Measurements from ENCODE around the gene ZBTB9.

The ZBTB9 gene

DNA sequence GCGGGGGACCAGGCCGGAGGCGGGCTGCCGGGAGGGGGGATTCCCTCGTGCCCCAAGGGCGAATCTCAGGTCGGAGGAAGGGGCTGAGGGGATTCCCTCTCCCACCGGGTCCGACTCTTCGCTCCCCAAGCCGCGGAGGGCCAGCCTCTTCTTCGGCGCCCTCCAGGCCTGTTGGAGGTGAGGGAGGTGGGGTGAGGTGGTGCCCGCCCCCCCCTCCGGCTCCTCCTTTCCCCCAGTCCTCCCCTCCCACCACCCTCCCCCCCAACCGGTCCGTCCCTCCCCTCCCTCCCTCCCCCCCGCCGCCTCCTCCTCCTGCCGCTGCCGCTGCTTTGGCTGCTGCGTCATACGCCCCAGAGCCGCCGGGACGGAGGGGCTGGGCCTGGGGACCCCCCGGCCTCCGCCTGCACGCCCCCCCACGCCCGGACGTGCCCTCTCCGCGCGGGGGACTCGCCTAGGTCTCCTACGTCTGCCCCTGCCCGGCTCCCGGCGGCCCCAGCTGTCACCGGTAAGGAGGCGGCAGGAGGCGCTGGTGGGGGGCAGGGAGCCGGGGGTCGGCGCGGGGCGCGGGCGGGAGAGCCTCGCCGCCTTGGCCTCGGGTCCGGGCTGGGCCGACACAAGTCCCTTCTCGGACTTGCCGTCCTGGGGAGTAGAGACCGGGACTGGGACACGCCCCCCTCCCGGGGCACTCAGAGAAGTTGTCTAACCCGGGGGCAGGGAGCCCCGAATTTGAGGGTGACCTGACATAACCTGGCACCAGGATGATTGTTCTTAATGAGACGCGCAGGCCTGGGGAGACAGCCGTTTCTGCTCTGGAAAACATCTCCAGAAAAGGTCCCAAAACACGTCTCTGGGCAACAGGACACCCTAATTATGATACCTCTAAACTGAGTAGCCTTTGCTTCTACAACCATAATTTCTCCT is 43.4 kb upstream of the ZBTB9 start, which contains the start of gene PHF1:
Gene PHF1 (plus strand): TSS at position 304 of the 921 bp plus-strand sequence. CDS start 1,250 bp downstream, outside the sequence.
- TF ChIP-seq, protein P1, sequence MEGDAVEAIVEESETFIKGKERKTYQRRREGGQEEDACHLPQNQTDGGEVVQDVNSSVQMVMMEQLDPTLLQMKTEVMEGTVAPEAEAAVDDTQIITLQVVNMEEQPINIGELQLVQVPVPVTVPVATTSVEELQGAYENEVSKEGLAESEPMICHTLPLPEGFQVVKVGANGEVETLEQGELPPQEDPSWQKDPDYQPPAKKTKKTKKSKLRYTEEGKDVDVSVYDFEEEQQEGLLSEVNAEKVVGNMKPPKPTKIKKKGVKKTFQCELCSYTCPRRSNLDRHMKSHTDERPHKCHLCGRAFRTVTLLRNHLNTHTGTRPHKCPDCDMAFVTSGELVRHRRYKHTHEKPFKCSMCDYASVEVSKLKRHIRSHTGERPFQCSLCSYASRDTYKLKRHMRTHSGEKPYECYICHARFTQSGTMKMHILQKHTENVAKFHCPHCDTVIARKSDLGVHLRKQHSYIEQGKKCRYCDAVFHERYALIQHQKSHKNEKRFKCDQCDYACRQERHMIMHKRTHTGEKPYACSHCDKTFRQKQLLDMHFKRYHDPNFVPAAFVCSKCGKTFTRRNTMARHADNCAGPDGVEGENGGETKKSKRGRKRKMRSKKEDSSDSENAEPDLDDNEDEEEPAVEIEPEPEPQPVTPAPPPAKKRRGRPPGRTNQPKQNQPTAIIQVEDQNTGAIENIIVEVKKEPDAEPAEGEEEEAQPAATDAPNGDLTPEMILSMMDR (conservative IDR thresholded peaks at IDR 0.05; ENCODE audit: low read depth, low read length): no peak
- no peak for DNase-seq (ENCODE audit: low read depth)

DNA sequence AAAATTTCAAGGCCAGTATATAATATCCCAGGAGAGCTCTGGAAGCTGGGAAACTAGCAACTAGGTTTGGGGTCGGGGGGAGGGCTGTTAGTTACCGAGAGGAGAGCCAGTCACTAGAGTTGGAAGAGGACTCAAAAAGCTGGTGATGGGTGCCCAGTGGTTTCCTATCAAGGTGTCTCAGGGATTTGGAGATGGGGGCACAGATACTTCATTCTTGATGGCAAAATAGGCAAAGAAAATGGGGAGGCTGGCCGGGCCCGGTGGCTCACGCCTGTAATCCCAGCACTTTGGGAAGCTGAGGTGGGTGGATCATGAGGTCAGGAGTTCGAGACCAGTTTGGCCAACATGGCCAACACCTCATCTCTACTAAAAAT is 42.8 kb upstream of the ZBTB9 start:
- no peak for DNase-seq (ENCODE audit: low read depth)
- peak overlapping the region; percentile 74 for H3K4me3 ChIP-seq (ENCODE audit: low read length)
- TF ChIP-seq, protein P1 (conservative IDR thresholded peaks at IDR 0.05; ENCODE audit: low read depth, low read length): no peak

More for the DNA sequence above, 43.4 kb upstream of the ZBTB9 start, which contains the start of gene PHF1:
- peak within 1 kb of the TSS; percentile 74 for H3K4me3 ChIP-seq (ENCODE audit: low read length)

DNA sequence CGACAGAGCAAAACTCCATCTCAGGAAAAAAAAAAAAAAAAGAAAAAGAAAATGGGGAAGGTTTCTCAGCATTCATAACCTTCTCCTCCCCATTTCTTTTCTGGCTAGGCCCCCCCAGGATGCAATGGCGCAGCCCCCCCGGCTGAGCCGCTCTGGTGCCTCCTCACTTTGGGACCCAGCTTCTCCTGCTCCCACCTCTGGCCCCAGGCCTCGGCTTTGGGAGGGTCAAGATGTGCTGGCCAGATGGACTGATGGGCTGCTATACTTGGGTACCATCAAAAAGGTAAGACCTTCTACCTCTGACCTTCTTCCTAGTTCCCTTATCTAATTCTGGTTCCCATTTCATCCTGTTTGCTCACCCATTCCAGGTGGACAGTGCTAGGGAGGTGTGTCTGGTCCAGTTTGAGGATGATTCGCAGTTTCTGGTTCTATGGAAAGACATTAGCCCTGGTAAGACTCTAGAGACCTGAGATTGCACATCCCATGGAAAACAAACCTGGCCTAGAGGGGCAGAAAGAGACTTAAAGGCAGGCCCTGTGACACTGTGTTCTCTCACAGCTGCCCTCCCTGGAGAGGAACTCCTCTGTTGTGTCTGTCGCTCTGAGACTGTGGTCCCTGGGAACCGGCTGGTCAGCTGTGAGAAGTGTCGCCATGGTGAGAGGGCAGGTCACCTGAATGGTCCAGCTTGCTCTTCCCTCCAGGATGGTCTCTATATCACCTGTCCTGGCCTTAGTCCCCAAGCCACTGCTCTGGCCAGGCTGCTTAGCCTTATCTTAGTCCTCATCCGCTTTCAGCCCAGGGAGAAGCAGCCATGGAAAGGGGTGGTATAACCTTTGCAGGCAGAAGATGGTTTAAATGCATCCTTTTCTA is 42.0 kb upstream of the ZBTB9 start:
- DNase-seq (ENCODE audit: low read depth): no peak
- TF ChIP-seq, protein P1 (conservative IDR thresholded peaks at IDR 0.05; ENCODE audit: low read depth, low read length): no peak
- no peak overlapping the region for H3K4me3 ChIP-seq (ENCODE audit: low read length)

DNA sequence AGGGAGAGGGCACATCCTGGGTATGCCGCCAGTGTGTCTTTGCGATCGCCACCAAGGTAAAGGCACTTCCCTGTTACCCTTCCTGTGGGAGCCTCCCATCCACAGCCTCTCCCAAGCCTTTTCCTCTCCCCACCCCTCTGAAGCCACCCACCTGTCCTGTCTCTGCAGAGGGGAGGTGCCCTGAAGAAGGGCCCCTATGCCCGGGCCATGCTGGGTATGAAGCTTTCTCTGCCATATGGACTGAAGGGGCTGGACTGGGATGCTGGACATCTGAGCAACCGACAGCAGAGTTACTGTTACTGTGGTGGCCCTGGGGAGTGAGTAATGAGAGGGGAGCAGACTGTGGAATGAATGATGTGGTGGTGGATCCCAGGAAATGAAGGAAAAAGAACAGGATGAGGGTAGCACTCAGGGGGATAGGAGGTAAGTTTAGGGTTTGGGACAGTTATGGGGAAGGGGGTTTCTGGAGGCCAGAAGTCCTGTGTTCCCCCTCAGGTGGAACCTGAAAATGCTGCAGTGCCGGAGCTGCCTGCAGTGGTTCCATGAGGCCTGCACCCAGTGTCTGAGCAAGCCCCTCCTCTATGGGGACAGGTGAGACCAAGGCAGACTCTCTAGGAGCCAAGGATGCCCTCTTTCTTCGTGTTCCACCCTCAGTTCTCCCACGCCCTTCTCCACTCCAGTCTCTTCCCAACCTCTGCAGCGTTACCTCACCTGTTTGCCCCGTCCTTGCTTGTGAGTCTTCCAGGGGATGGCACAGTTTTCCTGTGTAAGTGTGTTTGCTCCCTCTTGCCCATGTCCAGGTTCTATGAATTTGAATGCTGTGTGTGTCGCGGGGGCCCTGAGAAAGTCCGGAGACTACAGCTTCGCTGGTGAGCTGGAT is 40.9 kb upstream of the ZBTB9 start:
- no peak for DNase-seq (ENCODE audit: low read depth)
- TF ChIP-seq, protein P1 (conservative IDR thresholded peaks at IDR 0.05; ENCODE audit: low read depth, low read length): no peak
- no peak overlapping the region for H3K4me3 ChIP-seq (ENCODE audit: low read length)

DNA sequence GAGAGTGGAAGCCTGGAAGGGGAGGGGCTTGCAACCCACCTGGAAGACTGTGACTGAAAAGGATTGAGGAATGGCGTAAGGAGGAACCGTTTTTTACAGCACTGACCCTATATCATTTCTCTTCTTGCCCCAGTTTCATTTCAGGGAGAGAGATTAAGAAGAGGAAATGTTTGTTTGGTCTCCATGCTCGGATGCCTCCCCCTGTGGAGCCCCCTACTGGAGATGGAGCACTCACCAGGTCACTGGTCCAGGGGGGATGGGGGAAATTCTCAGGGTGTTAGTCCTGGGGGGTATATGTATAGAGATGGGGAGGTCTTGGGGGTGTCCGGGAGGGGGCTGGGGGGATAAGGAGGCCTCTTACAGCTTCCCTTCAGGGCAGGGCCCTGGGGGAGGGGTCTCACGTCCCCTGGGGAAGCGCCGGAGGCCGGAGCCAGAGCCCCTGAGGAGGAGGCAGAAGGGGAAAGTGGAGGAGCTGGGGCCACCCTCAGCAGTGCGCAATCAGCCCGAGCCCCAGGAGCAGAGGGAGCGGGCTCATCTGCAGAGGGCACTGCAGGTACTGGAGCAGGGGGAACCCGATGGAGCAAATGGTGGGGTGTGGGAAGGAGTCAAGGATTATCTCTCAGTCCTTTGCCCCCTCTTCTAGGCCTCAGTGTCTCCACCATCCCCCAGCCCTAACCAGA is 39.6 kb upstream of the ZBTB9 start:
- no peak for DNase-seq (ENCODE audit: low read depth)
- TF ChIP-seq, protein P1 (conservative IDR thresholded peaks at IDR 0.05; ENCODE audit: low read depth, low read length): peak; percentile 59
- no peak overlapping the region for H3K4me3 ChIP-seq (ENCODE audit: low read length)

DNA sequence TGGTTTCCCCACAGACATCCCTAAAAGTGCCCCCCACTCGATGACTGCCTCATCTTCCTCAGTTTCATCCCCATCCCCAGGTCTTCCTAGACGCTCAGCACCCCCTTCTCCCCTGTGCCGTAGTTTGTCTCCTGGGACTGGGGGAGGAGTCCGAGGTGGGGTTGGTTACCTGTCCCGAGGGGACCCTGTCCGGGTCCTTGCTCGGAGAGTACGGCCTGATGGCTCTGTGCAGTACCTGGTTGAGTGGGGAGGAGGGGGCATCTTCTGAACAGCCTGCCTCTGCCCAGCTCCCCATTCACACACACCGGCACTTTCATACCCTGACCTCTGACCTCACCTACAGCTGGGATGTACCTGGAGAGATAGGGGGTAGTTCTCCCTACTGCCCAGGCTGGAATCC is 38.5 kb upstream of the ZBTB9 start:
- peak overlapping the region; percentile 88 for H3K4me3 ChIP-seq (ENCODE audit: low read length)
- no peak for DNase-seq (ENCODE audit: low read depth)
- TF ChIP-seq, protein P1 (conservative IDR thresholded peaks at IDR 0.05; ENCODE audit: low read depth, low read length): no peak
